Activated T-cell treated with anti-CD3 and anti-CD28 coated beads, Interleukin-2, amount 50 U/mL, for 48 hours (primary cell): ENCODE measurements around the gene LAMC1.

Experiments used
- DNase-seq, 2 experiments: peaks; one replicate each; pipeline ENCODE4 v3.0.0-alpha.2; 2020

The LAMC1 gene

DNA sequence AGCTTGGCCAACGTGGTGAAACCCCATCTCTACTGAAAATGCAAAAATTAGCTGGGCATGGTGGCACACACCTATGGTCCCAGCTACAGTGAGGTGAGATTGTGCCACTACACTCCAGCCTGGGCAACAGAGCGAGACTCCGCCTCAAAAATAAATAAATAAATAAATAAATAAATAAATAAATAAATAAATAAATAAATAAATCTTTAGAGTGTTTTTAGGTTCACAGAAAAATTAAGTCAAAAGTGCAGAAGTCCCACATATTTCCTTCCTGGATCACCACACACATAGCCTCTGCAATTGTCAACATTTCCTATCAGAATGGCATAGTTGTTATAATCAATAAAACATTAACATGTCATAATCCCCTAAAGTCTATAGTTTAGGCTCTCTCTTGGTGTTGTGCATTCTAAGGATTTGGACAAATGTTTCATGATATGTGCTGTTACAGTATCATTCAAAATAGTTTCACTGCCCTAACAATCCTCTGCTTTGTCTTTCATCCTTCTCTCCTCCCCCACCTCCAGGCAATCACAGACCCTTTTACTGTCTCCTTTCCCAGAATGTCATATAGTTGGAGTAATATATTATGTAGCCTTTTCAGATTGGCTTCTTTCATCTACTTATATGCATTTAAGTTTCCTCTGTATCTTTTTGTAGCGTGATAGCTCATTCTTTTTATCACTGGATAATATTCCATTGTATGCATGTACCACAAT, 58.3 kb downstream of the LAMC1 start:
- DNase-seq: no peak

DNA sequence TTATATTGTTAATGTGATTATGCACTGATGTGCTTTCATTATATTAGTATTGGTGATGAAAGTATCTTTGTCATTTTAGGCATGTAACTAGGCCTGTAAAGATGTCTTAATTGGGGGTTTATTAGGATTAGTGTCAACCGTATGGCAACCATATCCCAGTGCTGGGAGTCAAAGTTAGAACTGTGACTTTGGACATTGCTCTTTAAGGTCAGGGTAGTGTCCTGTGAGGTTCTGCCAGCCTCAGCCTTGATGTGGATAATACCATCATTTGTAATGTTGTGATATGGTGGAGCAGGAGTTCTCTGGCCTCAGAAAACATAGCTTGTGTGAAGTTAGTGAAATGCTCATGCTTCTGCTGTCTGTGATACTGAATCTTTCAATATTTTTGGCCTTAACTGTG, 59.4 kb downstream of the LAMC1 start:
- no peak for DNase-seq

DNA sequence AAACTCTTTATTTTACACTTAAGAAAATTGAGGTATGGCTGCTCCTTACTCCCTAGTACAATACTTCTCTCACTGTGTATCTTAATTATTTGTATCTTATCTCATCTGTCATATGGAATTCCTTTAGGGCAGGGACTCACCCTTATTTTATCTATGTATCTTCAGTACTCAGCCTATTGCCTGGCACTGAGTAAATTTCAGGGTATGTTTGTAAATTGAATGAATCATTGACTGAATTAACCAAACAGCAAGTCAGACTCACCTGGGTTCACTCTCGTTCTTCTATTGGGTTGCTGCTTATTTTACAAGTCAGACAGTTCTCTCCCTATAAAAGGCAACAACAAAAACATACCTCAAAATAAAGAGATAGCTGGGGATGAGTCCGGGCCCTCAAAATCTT, 63.8 kb downstream of the LAMC1 start:
- DNase-seq: no peak

DNA sequence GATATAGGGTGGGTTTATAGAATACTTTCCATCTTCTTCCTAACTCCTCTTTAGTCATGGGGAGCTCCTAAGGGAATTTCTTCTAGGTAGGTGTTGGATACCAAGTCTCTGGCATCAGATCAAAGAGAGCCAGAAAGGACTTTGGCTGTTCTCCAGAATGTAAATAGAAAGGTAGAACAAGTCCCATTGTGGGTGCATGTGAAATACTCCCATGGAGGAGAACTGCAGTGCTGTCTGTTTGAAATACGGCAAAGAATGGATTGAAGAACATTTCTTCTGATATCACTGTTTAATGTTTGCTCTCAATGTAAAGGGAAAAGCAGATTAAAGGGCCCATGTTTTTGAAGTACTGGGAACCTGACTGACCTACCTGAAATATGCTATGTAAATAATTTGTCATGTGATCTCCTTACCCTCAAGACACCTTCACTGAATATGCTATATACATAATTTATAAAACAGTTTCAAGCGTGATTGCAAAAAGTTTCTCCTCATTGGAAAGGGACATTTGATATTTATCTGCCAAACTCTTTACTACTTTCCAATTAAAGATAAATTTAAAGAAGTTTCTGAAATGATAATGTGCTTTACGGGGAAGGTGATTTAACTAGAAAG, 65.9 kb downstream of the LAMC1 start:
- no peak for DNase-seq

DNA sequence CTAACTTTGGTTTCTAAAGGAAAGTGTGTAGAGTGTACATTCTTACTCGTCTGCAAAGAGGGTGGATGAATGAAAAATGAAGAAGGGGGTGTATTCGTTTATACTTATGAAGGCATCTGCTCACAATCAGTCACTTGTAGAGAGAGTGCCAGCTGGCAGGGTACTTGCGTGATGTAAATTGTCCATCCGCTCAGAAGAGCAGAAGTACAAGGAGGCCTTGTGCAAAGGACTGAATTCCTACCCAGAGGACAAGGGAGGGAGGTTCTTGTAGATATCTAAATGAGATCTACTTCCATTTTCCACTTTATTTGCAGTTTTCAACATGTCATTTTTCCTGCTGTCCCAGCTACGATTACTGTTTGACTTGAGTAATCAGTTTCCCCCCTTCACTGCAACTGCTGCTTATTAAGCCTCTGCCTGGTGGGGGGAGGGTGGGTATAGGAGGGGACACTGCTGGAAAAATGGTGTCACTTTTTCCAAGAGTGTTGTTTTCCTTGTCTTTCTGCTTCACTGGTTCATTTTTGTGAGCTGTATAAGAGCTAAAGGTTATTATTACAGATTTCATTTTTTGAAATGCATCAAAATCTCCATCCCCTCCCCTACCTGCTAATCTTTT, 67.3 kb downstream of the LAMC1 start:
- DNase-seq: no peak

DNA sequence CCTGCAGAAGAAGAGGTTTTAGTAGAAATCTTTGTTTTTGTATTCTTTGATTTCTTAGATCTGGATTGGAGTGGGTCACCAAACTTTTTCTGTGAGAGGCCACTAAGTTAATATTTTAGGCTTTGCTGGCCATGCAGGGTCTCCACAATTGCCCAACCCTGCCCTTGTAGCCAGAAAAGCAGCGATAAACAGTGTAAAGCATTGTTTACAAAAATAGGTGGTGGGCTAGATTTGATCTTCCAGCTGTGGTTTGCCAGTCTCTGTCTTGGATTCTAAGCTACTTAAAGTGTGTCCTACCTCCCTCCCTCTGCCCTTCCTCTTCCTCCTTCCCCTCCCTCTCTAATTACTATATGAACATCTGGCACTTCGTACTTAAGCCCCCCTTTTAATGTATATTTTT, 68.0 kb downstream of the LAMC1 start:
- DNase-seq: no peak

DNA sequence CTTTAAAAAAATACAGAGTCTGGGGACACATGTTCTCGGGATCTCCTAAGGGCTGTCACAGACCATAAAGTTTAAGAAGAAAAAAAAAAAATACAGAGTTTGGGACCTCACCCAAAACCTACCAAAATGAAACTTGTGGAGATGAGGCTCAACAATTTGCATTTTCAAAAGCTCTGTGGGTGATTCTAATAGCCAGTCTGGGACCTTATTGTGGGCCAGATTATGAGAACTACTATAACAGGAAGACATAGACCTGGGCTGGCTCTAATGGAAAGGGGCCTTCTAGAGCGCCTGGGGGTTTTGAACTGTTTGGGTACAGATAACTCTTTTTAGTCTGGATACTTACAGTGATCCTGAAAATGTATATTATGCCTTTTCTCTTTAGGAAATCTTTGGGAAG, 69.1 kb downstream of the LAMC1 start:
- no peak for DNase-seq

DNA sequence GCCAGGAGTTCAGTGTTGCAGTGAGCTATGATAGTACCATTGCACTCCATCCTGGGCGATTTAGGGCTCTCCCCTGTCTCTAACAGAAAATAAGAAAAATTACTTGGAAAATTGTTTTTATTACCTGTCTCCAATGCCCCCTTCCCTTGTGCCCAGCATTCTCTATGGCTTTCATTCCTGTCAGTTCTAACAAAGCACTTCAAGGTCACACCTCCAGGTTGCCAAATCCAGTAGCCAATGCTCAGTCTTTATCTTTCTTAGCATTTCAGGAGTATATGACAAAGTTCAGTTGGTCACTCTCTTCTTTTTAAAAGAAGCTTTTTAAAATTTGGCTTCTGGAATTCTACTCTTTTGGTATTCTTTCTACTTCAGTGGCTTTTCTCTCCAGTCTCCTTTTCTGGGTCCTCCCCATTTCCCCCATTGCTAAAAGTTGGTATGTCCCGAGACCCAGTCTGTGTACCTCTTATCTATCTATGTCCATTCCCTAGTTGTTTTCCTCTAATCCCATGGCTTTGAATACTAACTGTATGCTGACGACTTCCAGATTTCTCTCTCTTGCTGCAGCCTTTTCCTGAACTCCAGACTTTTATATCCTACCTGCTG, 69.9 kb downstream of the LAMC1 start:
- no peak for DNase-seq

DNA sequence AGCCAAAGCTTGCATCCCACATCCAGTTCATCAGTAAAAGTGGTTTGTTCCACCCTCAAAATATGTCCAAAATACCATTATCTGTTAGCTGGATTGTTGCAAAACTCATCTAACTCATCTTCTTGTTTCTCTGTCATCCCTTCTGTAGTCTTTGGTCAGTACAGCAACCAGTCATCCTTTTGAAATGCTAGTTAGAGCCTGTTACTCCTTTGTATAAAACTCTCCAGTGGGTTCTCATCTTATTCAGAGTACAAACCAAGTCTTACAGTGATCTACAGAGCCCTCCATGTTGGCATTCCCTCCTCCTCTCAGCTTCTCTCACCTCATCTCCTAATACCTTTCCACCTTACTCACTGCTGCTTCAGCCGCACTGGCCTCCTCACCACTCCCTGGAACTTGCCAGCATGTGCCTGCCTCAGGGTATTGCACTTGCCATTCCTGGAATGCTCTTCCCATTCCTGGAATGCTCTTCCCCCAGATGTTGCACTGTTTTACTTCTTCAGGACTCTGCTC, 70.6 kb downstream of the LAMC1 start:
- no peak for DNase-seq

DNA sequence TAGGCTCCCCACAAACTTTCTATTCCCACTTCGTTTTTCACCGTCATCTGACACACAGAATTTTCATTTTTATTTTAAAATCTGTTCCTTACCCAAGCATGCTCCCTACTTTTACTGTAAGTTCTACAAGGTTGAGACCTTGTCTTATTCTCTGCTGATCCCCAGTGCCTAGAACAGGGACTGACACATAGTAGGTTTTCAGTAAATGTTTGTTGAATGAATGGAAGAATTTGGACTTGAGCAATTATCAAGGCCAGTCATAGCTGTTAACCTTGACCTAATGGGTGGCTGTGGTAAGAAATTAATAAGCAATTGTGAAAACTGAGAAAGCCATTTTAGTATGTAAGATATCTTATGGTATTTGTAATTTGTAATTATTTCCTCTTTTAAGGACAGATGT, 71.1 kb downstream of the LAMC1 start:
- no peak for DNase-seq

DNA sequence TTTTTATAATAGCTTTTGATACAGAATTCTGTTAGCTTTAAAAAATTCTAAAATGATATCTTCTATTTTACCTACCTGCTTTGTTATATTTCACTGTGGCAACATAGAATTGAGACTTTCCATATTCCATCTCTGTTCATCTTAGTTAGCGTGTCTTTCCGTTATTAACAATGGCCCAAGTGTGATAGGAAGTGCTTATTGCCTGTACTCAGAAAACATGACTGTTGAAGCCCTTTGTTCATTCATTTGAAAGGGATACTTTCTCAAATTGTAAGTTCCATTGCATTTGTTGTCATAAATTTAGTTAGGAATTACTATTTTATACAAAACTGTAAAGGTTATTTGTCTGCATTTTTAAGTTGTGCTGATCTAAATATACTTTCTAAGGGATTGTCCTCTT, 73.1 kb downstream of the LAMC1 start:
- no peak for DNase-seq

DNA sequence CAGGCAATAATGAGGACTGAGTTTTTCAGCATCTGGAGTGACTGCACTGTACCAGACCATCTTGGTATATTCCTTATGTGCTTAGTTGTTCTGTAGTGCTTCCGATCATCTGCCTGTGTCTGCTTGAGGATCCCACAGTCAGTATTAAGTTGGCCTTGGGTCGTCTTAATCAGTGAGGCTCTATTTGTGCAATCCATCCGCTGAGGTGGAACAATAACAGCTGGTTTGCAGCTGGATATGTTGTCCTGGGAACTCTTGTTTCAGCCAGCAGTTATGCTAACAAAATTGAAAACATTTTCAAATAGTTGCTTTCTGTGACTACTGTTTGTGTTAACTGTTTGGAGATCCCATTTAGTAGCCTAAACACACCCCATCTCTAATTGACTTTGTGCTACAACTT, 73.7 kb downstream of the LAMC1 start:
- no peak for DNase-seq

DNA sequence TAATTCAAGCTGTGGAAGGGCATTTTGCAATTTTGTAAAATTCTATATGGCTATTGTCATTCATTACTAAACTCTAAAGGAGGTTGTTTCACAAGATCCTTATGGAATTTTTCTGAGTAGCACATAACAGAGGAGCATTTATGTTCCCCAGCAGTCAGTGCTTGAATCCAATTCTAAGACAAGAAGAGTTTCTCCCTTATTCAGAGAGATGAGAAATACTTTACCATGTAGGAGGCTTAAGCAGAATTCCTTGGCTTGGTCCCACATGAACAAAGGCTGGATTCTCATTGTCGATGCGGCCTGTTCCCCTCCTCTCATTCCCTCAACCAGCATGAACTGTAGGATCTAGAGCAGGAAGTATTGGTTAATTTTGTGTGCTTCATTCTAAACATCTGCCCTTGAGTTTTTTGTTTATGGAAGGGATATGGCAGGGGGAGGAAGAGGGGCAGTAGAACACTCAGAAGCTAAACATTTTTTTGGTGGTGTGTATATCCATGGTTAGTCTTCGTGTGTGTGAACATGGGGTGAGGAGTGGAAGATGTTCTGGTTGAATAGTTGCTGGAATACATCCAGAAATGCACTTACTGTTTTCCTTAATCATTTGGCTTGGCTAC, 74.3 kb downstream of the LAMC1 start:
- no peak for DNase-seq

DNA sequence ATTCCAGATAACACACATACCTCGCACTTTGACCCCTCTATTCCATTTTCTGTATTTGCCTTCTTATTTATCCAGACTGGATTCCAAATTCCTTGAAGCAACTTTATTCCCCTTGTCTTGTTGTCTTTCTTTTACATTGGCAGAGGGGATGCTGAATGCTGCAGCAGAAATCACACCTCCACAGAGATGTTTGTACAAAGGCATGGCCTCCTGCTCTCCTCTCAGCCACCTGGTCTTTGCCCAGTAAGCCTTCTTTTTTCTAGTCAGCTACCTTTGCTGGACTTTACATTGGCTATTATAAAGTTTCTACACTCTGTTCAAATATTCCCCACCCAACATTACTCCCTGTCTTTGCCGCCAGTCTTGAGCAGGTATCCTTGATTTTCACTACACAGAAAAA, 75.1 kb downstream of the LAMC1 start:
- DNase-seq: no peak

DNA sequence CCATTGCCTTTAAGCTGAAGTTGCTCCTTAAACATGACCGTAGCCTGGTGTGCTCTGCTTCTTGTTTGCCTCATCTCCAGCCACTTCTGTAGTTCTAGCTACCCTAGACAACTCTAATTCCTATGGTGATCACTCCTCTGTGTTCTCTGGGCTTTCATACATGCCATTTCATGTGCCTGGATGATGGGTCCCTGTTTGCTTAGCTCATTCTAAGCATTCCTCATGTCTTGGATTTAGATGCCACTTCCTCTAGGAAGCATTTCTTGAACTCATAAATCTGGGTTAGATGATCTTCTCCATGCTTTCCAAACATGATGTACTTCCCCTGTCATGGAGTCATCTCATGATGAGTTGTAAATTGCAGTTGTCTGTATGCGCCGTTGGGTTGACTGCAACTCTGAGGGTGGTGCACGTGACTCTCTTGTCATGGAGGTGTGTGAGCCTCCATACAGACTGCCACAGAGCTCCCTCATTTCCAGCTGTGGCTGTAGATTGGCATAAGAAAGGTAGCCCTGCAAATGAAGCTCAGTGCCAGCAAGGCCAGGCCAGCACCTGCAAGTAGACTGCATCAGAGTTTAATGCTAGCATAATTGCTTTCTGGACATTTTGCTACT, 77.2 kb downstream of the LAMC1 start:
- no peak for DNase-seq

DNA sequence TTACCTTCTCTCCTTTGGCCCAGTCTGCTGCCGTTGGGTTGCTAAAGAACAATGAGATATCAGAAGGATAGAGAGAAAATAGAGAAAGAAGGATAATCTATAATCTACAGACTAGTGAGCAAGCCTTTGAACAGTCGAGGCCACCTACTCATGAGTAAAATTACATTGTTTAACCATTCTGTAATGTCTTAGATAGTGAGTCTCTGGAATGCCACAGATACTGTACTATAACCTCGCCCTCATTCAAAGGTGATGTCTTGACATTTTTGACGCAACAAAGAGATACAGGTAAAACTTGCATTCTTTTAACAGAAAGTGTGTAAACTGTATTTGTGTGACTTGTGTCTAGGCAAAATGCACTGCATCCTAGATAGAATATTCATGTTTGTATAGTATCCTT, 77.9 kb downstream of the LAMC1 start:
- DNase-seq: no peak

DNA sequence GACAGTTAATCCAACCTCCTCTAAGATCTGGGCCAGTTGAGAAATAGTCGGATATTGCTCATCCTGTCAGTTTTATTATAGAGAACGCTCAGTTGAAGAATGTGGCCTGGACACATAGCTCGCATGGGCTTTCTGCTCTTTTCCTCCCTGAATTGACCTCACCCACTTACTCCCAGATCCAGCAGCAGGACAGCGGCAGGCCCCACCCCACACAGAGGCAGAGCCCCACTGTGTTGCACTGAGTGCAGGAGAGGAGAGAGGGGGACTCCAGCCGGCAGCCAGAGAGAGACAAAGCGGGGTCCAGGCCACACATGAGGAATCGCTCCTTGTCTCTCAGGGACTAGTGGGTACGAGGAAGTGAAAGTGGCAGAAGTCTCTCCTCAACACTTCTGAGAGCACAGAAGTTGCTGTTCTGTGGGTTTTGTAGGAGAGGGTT, 78.6 kb downstream of the LAMC1 start:
- no peak for DNase-seq

DNA sequence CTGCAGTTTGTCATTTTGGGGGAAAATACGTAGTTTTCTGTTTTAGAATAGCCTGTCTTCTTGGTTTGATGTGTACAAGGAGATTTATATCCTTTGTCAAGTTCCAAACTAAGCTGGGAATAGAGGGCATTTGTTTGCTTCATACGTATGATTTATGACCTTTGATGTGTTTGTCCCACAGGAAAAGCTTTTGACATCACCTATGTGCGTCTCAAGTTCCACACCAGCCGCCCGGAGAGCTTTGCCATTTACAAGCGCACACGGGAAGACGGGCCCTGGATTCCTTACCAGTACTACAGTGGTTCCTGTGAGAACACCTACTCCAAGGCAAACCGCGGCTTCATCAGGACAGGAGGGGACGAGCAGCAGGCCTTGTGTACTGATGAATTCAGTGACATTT, 79.9 kb downstream of the LAMC1 start:
- DNase-seq: no peak

DNA sequence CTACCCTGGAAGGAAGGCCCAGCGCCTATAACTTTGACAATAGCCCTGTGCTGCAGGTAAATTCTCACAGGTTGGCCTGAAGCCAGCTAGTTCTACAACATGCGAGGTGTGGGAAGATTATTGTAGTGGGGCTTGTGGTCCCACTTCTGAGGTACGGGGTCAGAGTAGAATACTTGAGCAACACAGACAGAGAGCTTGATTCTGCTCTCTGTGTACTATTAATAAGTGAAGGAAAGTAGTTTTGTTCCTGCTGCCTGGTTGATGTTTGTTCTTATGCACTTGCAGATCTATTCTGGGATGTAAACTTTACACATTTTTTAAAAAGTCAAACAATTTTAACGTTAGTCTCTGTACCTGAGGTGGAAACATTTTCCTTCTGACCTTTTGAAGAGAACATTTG, 80.4 kb downstream of the LAMC1 start:
- DNase-seq: no peak

DNA sequence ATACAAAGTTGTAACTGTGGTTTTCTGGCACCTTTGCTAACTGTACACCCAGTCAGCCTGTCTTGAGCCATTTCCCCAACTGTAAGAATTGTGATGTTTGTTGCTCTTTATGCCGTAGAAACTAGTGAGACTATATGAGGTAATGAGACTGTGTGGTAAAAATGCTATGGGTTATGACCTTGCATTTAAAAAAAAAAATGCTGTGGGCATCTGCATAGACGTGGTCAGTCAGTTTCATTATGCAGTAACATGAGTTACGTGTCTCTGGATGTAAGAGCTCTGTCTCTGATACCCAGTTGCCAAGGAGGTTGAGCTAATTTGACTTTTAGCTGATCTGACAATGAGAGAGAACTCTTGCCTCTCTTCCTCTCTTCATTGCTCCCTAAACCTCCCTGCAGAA, 82.2 kb downstream of the LAMC1 start:
- no peak for DNase-seq

DNA sequence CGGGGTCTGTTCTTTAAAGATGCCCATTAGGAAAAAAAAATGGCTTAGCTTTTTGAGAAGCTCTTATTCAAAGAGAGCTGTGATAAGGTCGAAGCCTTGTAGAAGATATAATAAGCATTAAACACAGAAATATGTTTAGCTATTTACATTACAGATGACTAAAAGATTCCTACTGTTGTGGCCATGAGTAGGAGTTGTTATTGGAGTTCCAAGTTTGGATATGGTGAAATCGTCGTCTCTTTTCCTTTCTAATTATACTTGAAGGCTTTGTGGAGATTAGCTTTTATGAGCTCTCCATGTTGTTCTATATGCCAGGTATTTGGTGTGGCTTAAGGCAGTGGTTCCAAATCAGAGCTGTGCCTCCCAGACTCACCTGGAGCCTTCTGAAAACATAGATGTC, 82.9 kb downstream of the LAMC1 start:
- no peak for DNase-seq

DNA sequence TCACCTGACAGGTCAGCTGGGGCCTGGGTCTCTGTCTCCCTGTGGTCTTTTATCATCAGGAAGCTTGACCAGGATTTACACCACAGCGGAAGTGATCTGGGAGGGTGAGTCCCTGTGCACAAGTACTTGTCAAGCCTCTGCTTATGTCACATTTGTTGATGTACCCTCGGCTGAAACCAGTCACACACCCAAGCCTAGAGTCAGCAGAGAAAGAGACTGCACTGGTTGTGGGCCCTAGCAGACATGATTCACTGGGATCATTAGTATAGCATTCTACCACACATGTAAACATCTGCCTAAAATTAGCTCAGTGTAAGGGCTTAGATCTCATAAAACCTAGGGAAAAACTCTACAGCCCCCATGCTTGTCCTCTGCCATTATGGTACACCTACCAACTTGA, 83.5 kb downstream of the LAMC1 start:
- DNase-seq: no peak

DNA sequence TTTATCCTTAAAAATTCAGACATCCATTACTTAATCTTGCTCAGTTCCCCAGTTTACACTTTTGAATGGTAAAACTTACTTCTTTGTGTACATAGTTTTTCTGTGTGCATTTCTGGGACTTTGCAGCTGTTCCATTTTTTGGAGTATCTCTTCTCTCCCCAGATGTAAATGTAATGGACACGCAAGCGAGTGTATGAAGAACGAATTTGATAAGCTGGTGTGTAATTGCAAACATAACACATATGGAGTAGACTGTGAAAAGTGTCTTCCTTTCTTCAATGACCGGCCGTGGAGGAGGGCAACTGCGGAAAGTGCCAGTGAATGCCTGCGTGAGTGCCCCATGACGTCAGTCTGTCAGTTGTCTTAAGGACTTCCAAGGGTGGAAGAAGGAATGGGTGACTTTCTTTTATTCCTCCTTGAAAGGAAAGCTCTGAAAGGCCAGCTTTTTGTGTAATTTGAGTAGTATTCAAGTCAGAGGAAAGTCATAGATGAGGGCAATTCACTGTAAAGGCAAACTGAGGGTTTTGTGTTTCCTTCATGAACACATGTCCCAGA, 87.2 kb downstream of the LAMC1 start:
- no peak for DNase-seq
